GM19467 (cell line): ENCODE data around the gene SFXN4.

ENCODE experiments used
- ATAC-seq: cut with Tn5 transposase; IDR thresholded peaks from one replicate; pipeline ENCODE4 v1.9.1; 2021; ENCODE audit warnings: mild to moderate bottlenecking, moderate library complexity; ENCODE audit not compliant: unreplicated experiment

Gene SFXN4, protein sequence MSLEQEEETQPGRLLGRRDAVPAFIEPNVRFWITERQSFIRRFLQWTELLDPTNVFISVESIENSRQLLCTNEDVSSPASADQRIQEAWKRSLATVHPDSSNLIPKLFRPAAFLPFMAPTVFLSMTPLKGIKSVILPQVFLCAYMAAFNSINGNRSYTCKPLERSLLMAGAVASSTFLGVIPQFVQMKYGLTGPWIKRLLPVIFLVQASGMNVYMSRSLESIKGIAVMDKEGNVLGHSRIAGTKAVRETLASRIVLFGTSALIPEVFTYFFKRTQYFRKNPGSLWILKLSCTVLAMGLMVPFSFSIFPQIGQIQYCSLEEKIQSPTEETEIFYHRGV

DNA sequence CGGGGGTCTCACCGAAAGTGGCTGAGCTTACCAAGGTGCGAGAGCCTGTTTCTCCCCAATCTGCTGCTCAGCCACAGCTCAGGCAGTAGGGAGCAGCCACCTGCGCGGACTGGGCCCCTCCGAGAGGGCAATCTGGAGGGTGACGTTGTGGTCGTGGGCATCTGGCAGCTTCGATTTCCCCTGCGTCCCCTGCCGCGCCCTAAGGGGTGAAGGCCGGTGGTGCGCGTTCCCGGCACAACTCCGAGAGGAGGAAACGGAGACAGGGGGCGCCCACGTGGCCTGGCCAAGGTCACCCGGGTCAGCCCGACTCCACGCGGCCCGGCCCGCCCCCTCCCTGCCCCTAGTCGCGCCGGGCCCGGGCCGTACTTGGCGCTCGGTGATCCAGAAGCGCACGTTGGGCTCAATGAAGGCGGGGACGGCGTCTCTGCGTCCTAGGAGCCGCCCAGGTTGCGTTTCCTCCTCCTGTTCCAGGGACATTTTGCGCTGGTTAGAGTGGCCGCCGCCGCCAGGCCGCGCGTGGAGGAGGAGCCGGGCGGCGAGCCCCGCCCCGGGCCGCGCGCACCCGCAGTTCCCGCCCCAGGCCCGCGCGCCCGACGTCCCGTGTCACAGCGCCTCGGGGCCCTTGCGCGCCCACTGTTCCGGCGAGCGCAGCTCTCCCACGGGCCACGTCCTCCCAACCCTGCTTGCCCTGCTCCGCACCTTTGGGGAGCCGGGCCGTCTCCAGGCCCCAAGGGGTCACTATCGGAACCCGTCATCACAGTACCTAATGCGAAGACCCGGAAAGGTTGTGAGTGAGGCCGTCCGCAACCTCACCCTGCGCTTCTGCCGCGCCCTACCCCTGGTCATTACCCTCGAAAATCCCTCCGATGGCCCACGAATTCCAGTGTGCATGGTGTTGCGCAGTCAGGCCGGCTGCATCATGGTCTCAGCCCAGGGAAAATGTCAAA is at the start of gene SFXN4:
Gene SFXN4 (minus strand): TSS at position 544 of the 947 bp plus-strand sequence. CDS start 67 bp downstream, at position 477.
- peak; percentile 89 for ATAC-seq

DNA sequence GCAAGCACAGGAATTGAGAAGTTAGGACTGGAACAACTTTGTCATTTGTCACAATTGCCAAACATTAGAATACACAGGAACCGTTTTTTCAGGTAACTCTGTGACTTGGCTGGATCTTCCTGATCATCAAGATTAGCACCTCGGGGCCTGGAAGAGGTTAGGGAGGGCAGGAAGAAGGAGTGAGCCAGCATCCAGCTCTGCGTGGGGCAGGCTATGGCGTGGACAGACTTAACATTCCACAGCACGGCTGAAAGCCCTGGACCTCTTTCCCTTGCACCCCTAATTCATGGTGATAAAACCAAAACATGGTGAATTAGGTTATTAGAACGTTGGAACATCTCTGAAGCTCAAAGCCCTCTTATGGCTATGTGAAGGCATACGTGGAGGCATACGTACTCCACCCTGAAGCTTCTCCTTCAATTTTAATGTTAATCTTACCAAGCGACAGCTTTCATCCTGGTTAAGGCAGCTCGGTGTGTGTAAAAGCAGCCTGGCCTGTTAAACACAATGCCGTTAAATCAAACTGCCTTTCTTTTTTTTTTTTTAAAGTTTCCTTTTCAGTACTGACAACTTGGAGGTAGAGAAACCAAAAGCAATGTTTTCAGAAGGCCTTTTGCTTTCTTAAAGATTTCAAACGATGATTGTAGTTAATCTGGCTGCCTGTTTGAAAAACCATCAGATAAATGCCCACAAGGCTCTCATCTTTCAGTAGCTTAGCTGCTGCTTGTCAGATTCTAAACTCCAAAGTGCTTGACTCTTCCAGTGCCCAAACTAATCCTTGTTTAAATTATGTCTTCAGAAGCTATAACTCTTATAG is 46.3 kb upstream of the SFXN4 start:
- ATAC-seq = no peak

DNA sequence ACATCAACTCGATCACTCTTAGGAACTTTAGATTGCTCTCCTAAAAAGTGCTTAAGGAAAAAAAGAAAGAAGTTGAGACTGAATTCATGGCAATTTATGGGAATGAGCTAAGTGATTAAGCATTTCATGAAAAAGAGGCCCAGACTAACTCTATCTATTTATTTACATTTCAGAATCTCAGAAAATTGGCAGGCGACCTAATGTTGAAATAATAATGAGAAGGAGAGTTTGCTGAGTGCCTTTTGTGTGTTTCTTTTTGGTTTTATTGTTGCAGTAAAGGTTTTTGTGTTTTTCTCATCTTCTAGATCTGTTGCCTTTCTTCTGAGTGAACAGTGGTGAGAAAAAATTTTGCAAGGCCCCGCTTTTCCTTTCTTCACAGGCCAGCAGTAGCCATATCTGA is 45.7 kb upstream of the SFXN4 start:
- ATAC-seq = no peak

DNA sequence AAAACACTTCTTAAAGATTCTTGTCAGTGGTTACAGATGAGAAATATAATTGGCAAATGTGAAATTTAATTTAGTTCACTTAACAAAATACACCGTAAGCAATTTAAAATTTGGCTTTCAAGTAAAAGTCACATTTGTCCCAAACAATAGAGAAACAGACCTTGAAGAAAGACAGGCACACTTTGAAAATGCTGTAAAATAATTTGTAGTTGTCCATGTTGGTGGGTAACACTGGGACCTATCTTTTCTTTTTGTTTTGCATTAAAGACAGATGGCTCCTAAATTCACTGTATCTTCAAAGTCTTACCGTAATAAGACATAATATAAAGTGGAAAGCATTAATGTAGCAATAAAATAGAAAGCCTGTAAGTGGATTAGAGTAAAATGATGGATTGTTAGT is 45.1 kb upstream of the SFXN4 start:
- no peak for ATAC-seq

DNA sequence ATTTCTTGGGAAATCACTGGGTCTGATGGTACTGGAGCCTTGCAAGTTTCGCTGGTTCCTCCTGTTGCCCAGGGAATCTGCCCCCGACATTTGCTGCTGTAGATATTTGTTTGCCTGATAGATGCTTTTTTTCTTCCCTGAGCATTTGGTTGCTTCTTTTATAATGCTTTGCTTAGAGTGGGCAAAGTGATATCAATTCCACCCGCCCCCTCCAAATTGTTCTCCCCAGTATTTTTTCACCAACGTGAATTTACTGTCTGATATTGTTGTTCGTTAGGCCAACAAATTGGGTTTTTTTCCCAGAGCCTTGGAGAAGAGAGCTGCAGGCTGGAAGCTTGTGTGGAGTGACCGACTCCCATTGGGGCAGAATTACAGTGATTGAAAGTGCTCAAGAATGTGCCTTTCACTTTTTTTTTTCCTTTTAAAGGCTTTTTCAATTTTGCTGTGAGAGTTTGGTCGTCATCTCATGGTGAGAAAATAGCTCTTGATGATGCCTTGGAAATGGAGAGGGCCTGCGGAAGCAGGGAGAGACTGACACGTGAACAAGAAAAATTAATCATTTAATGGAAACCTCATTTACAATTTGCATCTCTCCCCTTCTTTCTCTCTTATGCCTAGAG is 44.3 kb upstream of the SFXN4 start:
- no peak for ATAC-seq

DNA sequence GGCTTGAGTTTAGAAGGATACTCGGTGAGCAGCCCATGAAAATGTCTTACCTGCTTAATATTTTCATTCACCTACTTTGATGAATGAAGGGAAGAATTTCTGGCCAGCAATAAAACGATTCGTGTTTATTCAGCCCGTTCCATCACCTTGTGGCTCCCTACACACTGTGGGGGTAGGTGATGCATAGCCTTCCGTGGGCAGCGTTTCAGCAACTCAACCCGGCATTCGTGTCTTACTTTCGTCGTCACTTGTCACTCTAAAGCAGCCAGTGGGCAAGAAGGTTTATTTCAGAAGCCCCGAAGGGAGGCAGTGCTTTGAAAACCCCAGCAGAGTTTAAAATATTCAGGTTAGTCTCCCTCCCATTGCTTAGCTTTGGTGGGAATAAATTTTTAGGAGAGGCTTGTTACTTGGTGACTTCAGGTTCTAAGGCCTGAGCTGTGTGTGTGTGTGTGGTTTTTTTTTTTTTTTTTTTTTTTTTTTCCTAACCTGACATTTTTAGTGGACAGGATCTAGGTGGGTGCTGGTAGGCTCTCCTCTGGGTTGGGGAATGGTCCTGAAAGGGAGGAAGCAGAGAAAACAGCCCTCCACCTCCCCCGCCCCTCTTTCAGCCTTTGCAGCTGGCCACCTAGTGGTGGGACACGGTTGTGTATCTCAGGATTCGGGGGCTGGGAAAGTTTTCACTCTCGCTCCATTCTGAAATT is 43.7 kb upstream of the SFXN4 start:
- ATAC-seq = no peak

DNA sequence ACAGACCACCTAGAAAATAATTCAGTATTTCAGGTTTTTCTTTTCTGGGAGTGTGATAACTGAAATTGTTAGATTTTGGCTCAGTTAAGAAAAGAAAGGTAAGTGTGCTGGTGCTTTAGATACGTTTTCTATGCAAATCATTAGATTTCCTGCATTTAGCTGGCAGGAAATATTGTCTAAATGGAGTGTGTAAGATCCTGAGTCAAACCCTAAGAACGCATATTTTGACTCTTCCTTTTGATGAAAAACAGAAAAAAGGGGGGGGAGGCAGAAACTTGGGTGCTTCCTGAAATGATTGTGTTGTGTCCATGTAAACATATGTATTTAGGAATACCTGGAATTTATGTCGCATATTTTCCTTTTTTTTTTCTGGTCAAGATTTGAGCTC is 43.0 kb upstream of the SFXN4 start:
- no peak for ATAC-seq

DNA sequence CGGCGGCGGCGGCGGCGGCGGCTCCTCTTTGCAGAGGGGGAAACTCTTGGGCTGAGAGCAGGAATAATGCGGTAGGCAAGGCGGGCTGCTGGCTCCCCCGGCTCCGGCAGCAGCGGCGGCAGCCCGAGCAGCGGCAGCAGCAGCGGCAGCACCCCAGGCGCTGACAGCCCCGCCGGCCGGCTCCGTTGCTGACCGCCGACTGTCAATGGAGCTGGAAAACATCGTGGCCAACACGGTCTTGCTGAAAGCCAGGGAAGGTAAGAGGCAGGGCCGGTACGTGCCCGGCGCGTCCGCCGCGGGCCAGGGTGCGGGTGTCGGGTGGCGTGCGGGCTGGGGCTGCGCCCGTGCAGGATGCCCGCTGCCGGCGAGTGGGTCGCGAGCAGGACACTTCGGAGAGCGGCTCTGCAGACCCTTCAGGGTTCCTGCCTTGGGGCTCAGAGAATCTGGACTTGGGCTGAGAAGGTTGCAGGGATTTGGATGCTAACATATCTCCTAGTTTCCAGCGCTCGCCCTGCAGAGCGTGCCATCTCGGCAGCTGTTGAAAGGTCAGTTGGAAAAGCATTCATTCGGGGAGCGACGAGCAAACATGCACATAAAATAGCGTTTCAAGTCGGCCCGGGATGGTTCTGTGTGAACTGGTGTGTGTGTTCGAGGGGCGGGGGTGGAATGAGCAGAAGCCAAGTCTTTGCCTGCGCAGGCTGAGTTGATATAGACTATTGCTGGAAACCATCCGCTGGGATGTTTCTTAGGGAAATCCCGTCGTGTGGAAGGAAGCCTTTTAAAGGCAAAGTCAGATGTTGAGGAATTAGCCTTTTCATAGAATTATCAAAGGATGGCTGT is 42.4 kb upstream of the SFXN4 start:
- peak; percentile 2 for ATAC-seq

DNA sequence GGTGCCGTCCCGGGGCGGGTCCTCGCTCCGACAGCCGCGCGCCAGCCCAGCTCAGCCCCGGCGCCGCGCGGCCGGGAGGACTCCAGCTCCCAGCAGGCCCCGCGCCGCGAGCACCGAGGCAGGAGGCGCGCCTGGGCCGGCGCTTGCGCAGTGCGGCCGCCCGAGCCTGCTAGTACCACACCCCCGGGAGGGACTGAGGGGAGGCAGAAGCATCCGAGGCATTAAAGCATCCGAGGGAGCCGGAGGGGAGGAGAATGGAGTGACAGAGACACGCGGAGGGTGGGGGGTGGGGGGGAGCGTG is 41.8 kb upstream of the SFXN4 start, which contains the start of gene GRK5:
Gene GRK5 (plus strand): TSS at position 206 of the 301 bp plus-strand sequence. CDS start 347 bp downstream, outside the sequence.
- peak; percentile 76 for ATAC-seq

DNA sequence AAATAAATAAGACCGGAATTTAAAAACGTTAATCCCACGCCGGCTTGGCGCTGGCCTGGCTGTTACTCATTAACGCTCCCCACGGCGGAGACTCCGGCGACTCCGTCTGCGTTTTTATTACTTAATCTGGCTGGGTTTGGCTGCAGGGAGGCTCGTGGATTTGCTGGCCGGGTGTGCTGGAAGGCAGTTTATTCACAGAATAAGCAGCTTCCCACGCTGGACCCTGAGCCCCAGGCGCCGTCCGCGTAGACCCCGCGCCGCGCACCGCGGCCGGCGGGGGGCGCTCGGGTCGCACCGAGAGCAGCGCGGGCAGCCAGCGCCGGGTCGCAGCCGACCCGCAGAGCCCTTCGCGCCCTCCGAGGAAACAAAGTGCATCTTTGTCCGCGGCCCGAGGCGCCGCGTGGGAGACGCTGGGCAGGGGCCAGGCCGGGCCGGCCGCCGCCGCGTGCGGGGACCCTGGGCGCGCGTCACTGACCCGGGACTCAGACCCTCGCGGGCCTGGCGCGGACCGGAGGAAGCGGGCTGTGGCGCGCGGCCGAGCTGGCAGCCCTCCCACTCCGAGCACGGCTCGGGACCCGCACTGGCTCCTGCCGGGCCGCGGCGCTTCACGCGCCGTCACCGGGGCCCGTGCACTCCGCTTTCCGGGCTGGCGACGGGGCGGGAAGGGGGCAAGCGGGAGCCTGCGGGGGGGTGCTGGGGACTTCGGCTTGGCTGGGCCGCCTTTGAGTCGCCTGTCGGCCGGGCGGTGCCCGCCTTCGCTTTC is 41.3 kb upstream of the SFXN4 start:
- ATAC-seq = peak; percentile 45

DNA sequence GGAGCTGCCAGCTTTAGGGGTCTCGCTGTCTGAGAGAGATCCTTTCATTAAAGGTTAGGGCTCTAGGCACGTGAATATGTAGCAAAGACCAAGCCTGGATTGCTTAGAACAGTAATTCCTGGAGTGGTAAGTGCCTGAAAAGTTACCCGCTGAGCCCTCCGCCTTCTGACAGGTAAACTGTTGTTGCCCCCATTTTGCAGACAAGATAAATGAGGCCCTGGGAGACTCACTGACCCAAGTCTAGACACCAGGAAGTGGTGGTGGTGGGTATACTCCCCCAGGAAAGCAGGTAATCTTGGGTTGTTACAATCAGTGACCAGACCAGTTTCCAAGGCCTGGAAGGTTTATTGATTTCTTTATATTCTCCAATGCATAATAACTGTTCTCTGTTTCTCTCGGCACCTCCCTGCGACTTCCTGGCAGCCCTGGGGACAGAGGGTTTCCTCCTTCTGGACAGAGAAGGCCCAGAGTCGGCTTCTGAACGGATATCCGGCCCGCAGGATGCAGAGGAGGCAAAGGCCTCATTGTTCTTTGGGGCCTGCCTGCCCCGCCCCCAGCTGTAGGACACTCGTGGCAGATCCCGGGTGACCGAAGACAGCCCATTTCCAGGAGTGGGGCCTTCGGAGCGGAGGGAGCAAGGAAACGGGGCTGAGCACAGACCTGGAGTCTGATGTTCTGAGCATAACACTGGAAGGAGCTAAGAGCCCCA is 40.5 kb upstream of the SFXN4 start:
- peak; percentile 15 for ATAC-seq

DNA sequence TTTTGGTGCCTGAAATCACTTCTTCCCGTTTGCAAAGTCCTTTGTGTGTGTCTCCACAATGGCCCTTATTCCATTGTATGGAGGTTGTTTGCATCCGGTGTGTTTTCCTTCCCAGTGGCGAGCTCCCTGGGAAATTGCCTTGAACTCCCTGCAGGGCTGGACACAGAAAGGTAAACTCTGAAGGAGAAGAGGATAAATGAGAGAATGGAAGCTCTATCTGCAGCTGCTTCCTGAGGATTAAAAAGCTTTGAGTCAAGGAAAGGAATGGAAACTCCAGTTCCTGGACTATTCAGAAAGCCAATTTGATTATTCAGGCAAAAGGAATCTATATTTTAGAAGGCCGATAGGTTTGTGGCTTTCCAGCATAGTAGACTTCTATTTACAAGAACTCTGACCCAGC is 37.5 kb upstream of the SFXN4 start:
- no peak for ATAC-seq

DNA sequence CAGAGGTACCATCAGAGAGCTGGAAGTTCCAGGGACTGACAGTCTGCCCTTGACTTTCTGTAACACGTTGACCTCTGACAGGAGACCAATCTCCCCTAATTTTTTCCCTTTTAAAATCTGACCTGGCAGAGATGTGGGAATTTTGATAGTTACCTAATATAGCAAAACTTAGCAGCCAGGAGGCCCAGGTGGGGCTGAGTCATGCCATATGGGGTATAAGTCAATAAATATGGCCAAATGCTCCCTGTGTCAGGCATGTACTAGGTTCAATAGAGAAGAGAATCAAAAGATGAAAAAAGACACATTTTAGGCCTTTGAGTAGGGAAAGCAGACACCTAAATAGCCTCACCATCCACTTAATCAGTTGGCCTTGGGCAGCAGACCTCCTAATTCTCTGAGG is 35.7 kb upstream of the SFXN4 start:
- ATAC-seq = no peak

DNA sequence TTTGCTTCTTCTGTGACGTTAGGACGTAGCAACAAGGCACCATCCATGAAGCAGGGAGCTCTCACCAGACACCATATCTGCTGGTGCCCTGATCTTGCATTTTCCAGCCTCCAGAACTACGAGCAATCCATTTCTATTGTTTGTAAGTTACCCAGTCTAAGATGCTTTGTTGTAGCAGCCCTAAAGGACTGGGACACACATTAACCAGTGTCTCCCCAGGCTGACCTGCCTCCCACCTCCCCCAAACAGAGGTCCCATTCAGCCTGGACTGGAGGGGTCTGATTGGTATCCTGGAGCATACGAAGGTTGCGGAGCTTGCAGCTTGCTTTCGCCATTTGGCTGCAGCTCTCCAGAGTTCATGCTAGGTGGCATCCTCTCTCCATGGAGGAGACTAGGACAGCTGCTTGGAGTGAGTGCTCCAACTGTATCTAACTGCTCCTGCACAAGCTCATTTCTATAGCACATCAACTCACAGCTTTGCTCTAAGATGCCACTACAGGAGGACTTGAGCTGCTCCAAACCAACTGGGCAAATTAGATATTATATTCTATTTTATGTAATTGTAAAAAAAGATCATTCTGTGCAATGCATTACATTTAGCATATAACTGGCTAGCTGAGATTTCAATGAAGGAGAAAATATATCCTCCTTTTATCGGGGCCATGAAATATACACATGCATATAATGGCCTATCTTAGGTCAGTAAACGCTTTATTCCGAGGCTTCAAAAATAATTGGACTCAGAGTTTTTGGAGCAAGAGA is 33.9 kb upstream of the SFXN4 start:
- peak; percentile 64 for ATAC-seq

DNA sequence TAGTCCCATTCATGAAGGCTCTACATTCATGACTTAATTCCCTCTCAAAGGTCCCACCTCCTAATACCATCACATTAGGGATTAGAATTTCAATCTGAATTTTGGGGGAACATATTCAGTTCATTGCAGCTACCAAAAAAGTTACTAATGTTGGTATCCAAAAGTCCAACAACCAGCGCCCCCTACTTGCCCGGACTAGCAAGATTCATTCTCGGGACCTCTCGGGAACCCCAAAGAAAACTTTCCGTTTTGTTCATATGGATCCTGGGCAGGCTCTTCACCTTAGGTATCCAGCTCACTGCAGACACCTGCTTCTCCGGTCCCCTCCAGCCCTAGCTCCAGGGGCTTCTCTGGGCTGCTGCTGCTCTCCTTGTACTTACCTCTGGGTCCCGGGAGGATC is 32.9 kb upstream of the SFXN4 start:
- no peak for ATAC-seq

DNA sequence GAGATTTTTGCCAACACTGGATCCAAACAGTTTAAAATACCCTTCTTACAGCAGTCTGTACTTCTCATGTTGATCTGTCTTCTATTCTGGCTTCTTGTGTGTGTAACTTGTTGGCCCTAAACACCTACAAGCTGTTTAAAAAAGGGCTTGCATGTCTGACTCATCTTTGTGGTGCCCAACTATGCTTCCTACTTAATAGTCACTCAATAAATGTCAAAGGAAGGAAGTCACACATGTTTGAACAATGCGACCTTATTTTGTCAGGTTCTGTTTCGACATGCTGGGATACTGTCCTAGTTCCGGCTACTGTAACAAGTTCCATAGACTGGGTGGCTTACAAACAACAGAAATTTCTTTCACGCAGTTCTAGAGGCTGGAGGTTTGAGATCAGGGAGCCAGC is 32.4 kb upstream of the SFXN4 start:
- no peak for ATAC-seq

DNA sequence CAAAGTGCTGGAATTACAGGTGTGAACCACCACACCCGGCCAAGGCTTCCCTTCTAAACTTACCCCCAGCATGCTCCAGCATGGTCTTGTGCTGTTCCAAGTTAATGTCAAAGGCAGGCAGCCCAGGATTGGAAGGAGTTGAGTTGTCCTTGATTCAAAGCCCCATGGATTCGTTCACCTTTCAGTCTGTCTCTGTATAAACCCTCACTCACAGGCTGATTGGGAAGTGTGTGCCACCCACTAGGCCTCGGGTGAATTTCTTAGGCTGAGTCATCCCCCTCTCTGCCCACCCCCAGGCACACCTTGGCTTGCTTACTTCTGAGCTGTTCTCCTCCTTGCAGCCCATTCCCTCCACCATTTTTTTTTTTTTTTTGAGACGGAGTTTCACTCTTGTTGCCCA is 26.4 kb upstream of the SFXN4 start:
- ATAC-seq = no peak
